ENCODE measurements around the gene ENTPD5.
"Not testable (repeated sequence)": the region's sequence is repeated elsewhere in the genome, so short reads cannot be mapped to it uniquely, and the experiment has no call there.

Gene ENTPD5

DNA sequence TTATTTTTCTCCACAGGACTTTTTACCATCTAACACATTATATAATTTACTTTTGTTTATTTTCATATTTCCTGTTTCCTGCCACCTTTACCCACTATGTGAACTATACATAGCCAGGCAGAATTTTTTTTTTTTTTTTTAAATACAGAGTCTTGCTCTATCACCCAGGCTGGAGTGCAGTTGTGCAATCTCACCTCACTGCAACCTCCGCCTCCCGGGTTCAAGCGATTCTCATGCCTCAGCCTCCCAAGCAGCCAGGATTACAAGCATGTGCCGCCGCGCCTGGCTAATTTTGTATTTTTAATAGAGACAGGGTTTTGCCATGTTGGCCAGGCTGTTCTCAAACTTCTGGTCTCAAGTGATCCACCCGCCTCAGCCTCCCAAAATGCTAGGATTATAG is 24.2 kb downstream of the ENTPD5 start:
- not testable (repeated sequence) for H3K27ac ChIP-seq; H3K4me3 ChIP-seq; H3K27me3 ChIP-seq; H3K9me3 ChIP-seq (replicated peaks in 1 of 11); H4K20me1 ChIP-seq
- peak in 1 of 11 experiments; percentile 23; a peak in 1 of 22 replicates for TF ChIP-seq Cebpa-rat (IDR thresholded peaks at IDR 0.05)
- H3K9ac ChIP-seq = peak overlapping the region in 2 of 11 experiments; percentile 7 to 24; a peak in 1 of 22 replicates
- peaks cover 0 to 20% (median 0%) of the 10 kb centered on the region in 11 experiments; a peak in 4 of 22 replicates for H3K36me3 ChIP-seq
- peak overlapping the region in 6 of 11 experiments; percentile 25 to 47 (median 35); a peak in 10 of 22 replicates for H3K4me2 ChIP-seq
- peaks cover 0 to 12% (median 8%) of the 10 kb centered on the region in 10 experiments; a peak in 16 of 20 replicates for H3K4me1 ChIP-seq

- Histone ChIP-seq H3K4me1 (peaks cover 0 to 12% (median 8%) of the 10 kb centered on the region in 10 experiments; a peak in 16 of 20 replicates), H4K20me1 (no peaks in the 10 kb centered on the region), H3K27me3 (no peaks in the 10 kb centered on the region), H3K36me3 (peaks cover 8 to 27% (median 17%) of the 10 kb centered on the region in 11 experiments; a peak in 19 of 22 replicates), H3K9ac (no peak overlapping the region), H3K4me3 (no peak overlapping the region), H3K27ac (no peak overlapping the region), H3K9me3 (replicated peaks in 1 of 11) (no peaks in the 10 kb centered on the region), H3K4me2 (no peak overlapping the region)
- TF ChIP-seq Cebpa-rat (IDR thresholded peaks at IDR 0.05) = no peak
These were observed 28.0 kb downstream of the ENTPD5 start for GRCh38 chr14:73991092-73991491.

DNA sequence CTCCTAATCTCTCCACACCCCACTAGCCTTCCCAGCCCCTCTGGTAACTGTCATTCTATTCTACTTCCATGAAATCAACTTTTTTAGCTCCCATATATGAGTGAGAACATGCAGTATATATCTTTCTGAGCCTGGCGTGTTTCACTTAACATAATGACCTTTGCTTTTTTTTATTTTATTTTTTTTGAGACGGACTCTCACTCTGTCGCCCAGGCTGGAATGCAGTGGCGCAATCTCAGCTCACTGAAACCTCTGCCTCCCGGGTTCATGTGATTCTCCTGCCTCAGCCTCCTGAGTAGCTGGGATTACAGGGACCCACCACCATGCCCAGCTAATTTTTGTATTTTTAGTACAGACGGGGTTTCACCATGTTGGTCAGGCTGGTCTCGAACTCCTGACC is 30.4 kb downstream of the ENTPD5 start:
- H3K9ac ChIP-seq; H3K4me1 ChIP-seq; H3K4me3 ChIP-seq; H3K27me3 ChIP-seq; H3K9me3 ChIP-seq (replicated peaks in 1 of 11); H4K20me1 ChIP-seq; H3K27ac ChIP-seq; H3K4me2 ChIP-seq: not testable (repeated sequence)
- H3K36me3 ChIP-seq = peaks cover 15 to 38% (median 21%) of the 10 kb centered on the region in 11 experiments; a peak in 20 of 22 replicates

GRCh38 chr14:73988065-73988464 is 31.0 kb downstream of the ENTPD5 start:
- TF ChIP-seq Cebpa-rat (IDR thresholded peaks at IDR 0.05) = no peak
- Histone ChIP-seq H3K27ac (no peak overlapping the region), H3K9ac (no peak overlapping the region), H3K9me3 (replicated peaks in 1 of 11) (no peaks in the 10 kb centered on the region), H3K4me1 (no peaks in the 10 kb centered on the region), H3K4me3 (no peak overlapping the region), H3K4me2 (no peak overlapping the region), H4K20me1 (no peaks in the 10 kb centered on the region), H3K27me3 (no peaks in the 10 kb centered on the region), H3K36me3 (peaks cover 15 to 42% (median 21%) of the 10 kb centered on the region in 11 experiments; a peak in 20 of 22 replicates)

DNA sequence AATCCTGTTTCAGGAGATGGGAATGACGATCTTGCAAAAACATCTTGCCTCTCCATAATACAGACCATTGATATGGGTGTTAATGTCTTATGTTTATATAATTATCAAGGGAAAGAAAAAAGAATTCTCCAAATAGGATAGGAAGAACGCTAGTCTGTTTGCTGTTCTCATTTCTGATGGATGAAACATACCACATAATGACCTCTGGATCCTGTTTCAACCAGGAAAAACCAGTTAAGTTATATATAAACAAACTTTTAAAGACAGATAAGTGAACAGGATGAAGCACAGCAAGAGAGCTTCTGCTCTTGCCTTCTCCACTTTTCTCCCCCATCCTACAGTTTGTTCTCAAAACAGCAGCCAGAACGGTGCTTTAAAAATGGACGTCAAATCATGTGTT is 41.2 kb downstream of the ENTPD5 start:
- Histone ChIP-seq H3K9me3 (replicated peaks in 1 of 11) (no peaks in the 10 kb centered on the region), H3K36me3 (peaks cover 0 to 31% (median 10%) of the 10 kb centered on the region in 11 experiments; a peak in 11 of 22 replicates), H3K9ac (no peak overlapping the region), H3K27me3 (no peaks in the 10 kb centered on the region), H3K27ac (no peak overlapping the region), H3K4me3 (no peak overlapping the region), H3K4me2 (no peak overlapping the region), H3K4me1 (no peaks in the 10 kb centered on the region), H4K20me1 (no peaks in the 10 kb centered on the region)
- TF ChIP-seq Cebpa-rat (IDR thresholded peaks at IDR 0.05) = no peak

- Histone ChIP-seq H3K4me2 (no peak overlapping the region), H3K4me1 (no peaks in the 10 kb centered on the region), H3K4me3 (no peak overlapping the region), H3K36me3 (peaks cover 0 to 40% (median 10%) of the 10 kb centered on the region in 11 experiments; a peak in 11 of 22 replicates), H4K20me1 (no peaks in the 10 kb centered on the region), H3K27ac (no peak overlapping the region), H3K9ac (no peak overlapping the region), H3K9me3 (replicated peaks in 1 of 11) (no peaks in the 10 kb centered on the region), H3K27me3 (no peaks in the 10 kb centered on the region)
- TF ChIP-seq Cebpa-rat (IDR thresholded peaks at IDR 0.05) = no peak
These were observed 43.0 kb downstream of the ENTPD5 start for GRCh38 chr14:73976125-73976524.

DNA sequence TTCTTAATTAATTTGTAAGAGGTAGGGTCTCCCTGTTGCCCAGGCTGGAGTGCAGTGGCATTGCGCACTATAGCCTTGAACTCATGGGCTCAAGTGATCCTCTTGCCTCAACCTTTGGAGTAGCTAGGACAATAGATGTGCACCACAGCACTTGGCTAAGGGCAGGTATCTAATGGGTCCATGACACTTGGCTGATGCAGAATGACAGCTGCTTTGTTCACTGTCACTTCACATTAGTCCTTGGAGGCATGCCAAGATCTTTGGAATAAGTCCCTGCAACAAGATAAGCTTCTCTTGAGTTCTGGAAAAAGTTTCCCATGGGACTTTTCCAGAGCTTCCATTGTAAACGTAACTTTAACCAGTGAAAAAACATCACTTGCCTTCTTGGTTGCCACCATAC is 45.6 kb downstream of the ENTPD5 start:
- no peak for TF ChIP-seq Cebpa-rat (IDR thresholded peaks at IDR 0.05)
- Histone ChIP-seq H3K27me3 (no peaks in the 10 kb centered on the region), H3K4me1 (no peaks in the 10 kb centered on the region), H3K27ac (no peak overlapping the region), H3K36me3 (peaks cover 8 to 51% (median 24%) of the 10 kb centered on the region in 11 experiments; a peak in 17 of 22 replicates), H3K9ac (no peak overlapping the region), H4K20me1 (no peaks in the 10 kb centered on the region), H3K4me3 (no peak overlapping the region), H3K4me2 (no peak overlapping the region), H3K9me3 (replicated peaks in 1 of 11) (no peaks in the 10 kb centered on the region)

DNA sequence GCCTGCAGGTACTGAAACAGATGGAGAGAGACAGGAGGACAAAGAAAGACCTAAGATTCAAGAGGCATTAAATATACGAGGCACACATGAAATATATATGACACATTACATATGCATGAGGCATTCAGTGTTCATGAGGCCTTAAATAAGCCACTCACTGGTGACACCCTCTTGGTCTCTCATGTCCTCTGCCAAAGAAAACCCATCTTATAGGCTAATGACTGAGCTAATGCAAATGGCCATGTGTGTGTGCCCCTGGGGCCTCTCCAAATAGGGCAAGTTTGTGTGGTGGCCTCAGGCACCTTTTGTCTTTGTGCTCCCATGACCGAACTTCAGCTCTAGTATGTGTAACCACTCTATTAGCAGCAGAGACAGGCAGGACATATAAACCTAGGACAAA is 50.2 kb downstream of the ENTPD5 start:
- Histone ChIP-seq H3K36me3 (peaks cover 19 to 76% (median 34%) of the 10 kb centered on the region in 11 experiments; a peak in 20 of 22 replicates), H3K9me3 (replicated peaks in 1 of 11) (no peaks in the 10 kb centered on the region), H4K20me1 (no peaks in the 10 kb centered on the region), H3K27me3 (no peaks in the 10 kb centered on the region), H3K27ac (no peak overlapping the region), H3K9ac (no peak overlapping the region), H3K4me1 (no peaks in the 10 kb centered on the region), H3K4me3 (no peak overlapping the region), H3K4me2 (no peak overlapping the region)
- no peak for TF ChIP-seq Cebpa-rat (IDR thresholded peaks at IDR 0.05)

DNA sequence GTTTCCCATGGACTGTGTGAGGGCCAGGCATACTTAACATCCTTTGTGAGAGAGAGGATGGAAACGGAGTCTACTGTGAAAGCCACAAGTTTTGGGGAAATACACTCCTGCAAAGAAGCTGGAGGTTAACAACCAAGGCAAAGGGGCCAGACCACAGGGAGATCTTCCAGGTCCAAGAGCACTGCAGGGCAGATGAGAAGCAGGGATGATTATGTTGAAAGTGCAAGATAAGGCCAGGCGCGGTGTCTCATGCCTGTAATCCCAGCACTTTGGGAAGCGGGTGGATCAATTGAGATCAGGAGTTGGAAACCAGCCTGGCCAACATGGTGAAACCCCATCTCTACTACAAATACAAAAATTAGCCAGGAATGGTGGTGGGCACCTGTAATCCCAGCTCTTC is 53.9 kb downstream of the ENTPD5 start:
- Histone ChIP-seq H3K27me3 (no peaks in the 10 kb centered on the region), H3K4me1 (no peaks in the 10 kb centered on the region), H3K36me3 (peaks cover 43 to 90% (median 57%) of the 10 kb centered on the region in 11 experiments)

GRCh38 chr14:73961192-73961591 is 57.9 kb downstream of the ENTPD5 start:
- Histone ChIP-seq H3K9ac (no peak overlapping the region), H3K27me3 (no peaks in the 10 kb centered on the region), H3K4me2 (no peak overlapping the region), H3K9me3 (replicated peaks in 1 of 11) (no peaks in the 10 kb centered on the region), H3K36me3 (peaks cover 54 to 91% (median 72%) of the 10 kb centered on the region in 11 experiments), H3K27ac (no peak overlapping the region), H3K4me3 (no peak overlapping the region), H4K20me1 (no peaks in the 10 kb centered on the region), H3K4me1 (peaks cover 0 to 20% (median 0%) of the 10 kb centered on the region in 10 experiments; a peak in 5 of 20 replicates)
- no peak for TF ChIP-seq Cebpa-rat (IDR thresholded peaks at IDR 0.05)

More for the DNA sequence above, 53.9 kb downstream of the ENTPD5 start:
- Histone ChIP-seq H3K27ac (no peak overlapping the region), H4K20me1 (no peaks in the 10 kb centered on the region), H3K4me2 (no peak overlapping the region), H3K9me3 (replicated peaks in 1 of 11) (no peaks in the 10 kb centered on the region), H3K9ac (no peak overlapping the region), H3K4me3 (no peak overlapping the region)
- no peak for TF ChIP-seq Cebpa-rat (IDR thresholded peaks at IDR 0.05)

Measured in BLaER1 treated with 17β-estradiol and CSF1 and Interleukin-3, amounts not matched to agents 10 nM and 100 nM (cell line).